GM18511 (cell line): ENCODE results near the gene HOXA11.

Experiments used
- ATAC-seq: cut with Tn5 transposase; IDR thresholded peaks from one replicate; pipeline ENCODE4 v1.9.1; 2021; ENCODE audit warnings: mild to moderate bottlenecking, moderate library complexity; ENCODE audit not compliant: unreplicated experiment

The HOXA11 gene

GRCh38 chr7:27194002-27194352 is 8.9 kb upstream of the HOXA11 start:
- no peak for ATAC-seq

DNA sequence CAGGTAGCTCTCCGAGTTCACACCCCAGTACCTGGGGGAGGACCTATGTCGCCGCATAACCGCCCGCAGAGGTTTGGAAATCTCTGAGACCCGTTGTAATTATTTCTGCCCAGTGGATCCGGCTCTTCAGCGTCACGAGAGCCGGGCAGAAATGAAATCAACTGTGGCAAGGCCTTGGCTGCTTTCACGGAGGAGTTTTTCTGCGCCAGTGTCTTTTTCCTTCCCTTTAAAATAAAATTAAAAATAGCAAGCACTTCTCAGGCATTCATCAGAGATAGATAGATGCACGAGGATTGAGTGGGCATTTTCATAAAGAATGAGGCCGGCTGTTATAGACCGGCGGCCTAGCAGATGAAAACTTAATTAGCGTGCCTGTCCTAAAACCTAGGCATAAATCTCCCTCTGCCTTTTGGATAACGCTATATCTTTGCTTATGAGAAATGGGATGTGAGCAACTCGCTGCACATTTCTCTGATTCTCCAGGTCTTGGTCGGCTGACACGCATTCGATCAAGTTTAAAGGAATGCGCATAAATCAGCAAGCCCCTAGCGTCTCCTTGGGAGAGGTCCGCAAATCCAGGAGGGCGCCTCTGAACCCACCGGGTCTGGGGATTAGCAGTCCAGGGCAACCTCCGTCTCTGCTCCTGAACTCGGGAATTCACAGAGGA is 8.4 kb upstream of the HOXA11 start:
- no peak for ATAC-seq

- ATAC-seq: no peak
These were observed 7.7 kb upstream of the HOXA11 start for GRCh38 chr7:27192546-27193334.

GRCh38 chr7:27191833-27192545 is 7.0 kb upstream of the HOXA11 start:
- ATAC-seq: no peak

DNA sequence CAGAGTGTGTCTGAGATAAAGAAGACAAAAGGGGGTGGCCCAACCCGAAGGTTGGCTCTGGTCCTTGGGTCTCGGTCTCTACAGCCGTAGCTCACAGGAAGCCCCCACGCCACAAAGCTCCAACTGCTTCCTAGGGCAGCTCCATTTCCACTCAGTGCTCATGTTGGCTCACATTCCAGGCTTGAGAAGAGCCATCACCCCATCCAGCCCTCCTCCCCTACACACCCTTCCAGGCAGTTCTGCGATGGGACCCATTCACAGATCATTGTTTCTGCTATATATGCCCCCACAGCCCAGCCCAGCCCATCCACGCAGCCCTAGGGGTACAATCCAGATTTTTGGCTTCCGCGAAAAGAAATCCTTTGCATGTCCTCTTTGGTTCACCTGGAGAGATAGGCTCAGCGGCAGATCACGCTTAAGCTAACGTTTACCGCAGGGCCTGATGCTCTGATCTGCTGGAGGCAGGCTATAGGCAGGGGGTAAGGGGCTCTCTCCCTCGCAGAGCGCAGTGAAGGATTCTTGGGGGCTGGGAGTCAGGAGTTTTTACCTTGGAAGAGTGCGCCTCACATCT is 6.2 kb upstream of the HOXA11 start:
- ATAC-seq: no peak

GRCh38 chr7:27189997-27190748 is 5.1 kb upstream of the HOXA11 start:
- no peak for ATAC-seq

DNA sequence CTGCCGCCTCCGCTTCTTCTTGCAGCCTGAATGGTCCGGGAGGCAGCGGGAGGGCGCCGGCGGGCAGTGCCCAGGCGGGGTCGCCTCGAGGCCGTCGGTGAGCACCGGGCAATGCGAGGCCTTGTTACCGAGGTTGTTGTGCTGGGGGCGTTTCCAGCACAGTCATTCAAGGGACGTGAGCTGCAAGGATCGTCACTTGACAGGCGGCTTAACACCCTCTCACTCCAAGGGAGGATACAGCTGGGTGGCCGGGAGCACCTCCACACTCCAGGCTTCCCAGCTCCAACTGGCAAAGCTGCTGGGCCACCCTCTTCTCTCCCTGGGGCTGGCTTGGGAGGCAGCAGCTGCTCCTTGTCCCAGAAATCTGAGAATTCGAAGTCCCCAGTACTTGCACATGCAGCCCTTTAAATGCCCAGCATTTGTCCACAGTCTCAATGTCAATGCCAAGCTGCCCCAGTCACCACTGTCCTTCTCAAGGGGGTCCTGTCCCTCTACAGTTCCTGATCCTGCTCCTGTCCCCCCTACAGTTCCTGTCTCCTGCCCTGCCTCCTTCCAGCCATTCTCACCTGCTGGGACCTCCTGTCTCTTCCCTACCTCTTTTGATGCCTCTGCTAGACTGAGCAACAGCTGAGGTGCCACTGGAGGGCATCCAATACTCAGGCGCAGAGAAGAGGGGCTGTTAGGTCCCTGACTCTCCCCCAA is 4.4 kb upstream of the HOXA11 start:
- no peak for ATAC-seq

DNA sequence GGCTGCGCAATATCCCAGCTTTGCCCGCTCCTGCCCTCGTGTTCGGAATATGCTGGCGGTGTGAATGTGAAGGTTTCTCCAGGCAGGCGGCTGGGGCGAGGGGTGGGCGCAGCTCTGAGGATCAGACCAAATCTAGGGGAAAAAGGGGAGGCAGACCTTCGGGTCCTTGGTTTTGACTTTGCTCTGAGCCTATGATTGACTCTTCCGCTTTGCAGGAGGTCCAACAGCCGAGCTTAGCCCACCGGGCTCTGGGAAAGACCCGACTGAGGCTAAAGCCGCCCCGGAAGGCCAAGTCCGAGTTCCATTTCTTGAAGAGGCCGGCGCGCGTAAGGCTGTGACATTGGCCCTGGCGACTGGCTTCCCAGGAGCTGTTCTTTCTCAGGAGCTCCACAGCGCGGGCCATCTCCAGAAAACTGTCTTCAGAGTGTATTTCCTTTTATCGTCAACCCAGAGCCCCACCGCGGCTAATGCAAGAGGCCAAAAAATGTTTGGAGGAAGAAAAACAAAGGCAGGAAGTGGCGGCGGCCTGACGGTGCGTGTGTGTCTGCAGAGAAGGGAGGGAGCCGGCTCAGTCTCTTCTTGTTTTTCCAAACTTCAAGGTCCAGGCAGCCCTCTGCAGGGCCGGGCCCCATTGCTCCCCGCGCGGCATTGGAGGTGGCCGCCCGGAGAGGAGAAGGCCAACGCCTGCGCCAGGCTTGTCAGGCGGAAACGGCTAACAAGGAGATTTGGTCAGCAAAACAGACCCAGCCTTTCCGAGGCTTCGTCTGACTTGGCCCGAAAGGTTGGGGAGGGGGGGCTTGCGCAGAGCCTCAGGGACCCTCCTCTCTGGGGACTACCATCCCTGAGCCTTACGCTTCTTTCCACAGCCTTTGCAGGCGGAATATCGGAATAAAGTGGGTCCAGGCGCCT is 3.6 kb upstream of the HOXA11 start:
- ATAC-seq: no peak

GRCh38 chr7:27187475-27188385 is 2.7 kb upstream of the HOXA11 start:
- no peak for ATAC-seq

- no peak for ATAC-seq
These were observed 1.8 kb upstream of the HOXA11 start for GRCh38 chr7:27186668-27187474.

DNA sequence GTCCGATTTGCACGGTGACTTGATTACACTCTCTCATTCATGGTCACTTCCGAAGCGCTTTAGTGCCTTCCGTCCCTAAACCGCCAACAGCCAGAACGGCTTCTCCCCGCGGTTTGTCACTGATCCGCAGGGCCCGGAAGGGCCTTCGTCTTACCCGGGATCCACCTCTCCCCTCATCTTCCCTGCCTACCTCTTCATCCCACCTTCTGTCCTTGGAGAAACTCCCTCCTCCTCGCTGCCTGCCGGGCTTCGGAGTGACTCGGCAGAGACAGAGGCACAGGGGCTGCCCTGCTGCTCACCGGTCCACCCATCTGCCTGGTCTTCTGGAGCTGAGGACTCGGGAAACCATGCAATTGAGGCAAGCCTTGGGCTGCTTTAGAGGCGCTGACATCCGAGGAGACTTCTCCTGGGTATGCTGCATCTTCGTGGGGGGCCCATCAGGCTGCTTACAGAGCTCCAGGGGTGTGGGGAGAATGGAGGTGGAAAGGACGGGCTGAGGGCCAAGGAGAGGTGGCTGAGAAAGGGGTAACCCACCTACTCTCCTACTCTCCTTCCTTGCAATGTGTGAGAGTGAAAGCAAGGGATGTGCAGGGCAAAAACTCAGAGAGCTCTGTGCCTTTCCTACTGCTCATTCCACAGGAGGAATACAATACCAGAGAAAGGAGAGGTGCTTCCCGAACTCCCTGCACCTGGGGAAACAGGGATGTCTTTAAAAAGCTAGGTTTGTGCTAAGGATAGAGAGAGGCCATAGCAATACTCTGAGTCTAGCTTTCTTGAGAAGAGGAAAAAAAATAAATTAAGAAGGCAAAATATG is 1.0 kb upstream of the HOXA11 start:
- no peak for ATAC-seq

DNA sequence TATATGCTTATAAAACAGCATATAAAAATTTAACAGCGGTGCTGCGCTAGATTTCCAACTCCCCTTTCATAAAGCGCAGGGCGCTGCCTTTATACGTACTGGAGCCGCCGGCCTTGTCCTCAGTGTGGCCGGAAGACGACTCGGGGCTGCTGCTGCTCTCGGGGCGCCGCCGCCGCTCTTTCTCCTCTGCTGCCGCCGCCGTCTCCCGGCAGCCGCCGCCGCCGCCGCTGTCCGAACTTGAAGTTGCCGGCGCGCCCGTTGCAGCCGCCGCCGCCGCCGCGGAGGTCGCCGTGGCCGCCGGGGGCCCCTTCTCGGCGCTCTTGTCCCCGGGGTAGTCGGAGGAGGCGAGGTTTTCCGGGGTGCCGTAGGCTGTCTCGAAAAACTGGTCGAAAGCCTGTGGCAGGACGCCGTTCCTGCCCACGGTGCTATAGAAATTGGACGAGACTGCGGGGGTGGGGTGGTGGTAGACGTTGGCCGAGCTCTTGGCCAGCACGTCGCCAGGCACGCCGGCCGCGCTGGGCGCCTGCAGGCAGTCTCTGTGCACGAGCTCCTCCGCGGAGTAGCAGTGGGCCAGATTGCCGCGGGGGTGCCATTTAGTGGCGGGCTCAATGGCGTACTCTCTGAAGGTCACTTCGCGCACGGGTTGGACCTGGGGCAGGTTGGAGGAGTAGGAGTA is 557 bp downstream of the HOXA11 start:
- no peak for ATAC-seq

DNA sequence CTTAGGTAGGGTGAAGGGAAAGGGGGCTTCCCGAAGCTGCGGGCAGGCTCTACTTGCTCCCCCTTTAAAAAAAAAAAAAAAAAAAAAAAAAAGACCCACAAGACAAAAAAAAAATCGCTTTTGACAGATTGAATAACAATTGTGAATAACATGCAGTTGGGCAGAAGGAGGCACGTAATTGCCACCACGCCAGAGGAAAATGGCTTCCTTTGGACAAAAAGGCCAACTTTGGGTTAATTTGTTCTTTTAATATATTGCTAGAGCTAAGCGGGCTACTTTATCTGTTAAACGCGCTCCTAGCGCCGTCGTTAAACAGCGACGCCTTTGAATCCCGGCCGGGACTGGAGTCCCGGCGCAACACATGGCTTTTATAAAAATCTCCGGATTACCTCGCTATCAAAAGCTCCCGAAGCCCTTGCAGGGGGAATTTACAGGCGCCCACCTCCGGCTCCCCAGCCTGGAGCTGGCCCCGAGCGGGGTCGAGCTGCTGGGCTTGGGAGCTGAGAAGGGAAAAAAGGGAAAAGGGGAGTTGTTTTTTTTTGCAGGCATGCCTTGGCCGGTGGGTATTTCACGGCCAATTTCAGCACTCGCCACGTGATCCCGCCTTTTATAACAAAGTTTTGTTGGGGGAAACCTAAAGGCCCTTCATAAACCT is 1.2 kb downstream of the HOXA11 start:
- no peak for ATAC-seq

DNA sequence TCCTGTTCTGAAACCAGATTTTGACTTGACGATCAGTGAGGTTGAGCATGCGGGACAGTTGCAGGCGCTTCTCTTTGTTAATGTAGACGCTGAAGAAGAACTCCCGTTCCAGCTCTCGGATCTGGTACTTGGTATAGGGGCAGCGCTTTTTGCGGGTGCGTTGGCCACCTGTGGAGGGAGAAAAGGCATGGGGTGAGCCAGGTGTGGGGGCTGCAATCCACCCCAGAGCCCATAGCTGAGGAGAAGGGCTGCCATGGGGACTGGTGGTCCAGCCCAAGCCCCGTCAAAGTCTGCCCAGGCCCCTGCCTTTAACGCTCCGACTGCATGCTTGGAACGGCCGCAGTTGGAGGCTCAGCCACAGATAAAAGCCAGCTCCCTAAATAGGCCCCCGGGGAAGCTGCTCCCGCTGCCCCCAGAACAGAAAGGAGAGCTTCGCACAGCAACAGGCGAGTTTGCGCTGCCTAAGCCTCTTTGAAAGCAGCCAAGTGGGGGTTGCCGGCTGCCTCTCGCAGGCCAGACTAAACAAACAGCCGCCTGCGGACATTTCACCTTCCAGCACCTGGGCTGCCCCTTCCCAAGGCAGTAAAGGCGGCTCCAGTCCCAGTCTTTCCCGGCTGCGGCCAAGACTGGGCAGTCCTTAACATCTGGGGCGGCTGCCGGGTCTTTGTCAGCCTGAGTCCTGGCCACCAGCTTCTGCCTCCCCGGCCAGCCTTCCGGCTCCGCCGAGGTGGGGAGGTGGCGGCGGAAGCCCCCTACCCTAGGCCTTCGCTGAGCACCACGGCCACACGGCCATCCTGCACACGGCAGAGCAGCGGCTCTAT is 2.0 kb downstream of the HOXA11 start:
- no peak for ATAC-seq
